ENCODE results near the gene TYMP. TPM values are rescaled to one million over a fixed set of nuclear protein-coding genes. Genes with fewer than 3 reads are reported as not detected.
A peak's percentile ranks its signal among the peaks of the same experiment; 100 is the strongest.
"Not testable (repeated sequence)": the region's sequence is repeated elsewhere in the genome, so short reads cannot be mapped to it uniquely, and the experiment has no call there.

TYMP gene
- total RNA-seq, 1 experiment from 2014 or later, result 3.2 TPM

DNA sequence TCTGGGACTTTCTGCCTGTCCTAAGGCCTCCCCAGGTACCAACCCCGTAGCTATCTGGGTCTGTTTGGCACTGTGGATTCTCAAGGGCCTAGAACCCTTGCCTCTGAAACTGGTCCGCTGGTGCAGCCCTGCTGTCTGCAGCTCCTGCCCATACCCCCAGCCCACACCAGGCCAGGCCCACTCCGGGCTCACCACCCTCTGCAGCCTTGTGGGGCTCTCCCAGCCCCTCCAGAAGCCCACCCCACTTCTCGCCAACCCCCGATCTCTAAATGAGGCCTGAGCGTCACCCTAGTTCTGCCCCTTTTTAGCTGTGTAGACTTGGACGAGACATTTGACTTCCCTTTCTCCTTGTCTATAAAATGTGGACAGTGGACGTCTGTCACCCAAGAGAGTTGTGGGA is 20.6 kb upstream of the TYMP start:
- H3K4me3 ChIP-seq, result no peak overlapping the region
- no peaks in the 10 kb centered on the region for H3K36me3 ChIP-seq
- H3K4me1 ChIP-seq (replicated peaks), result no peaks in the 10 kb centered on the region
- no peak overlapping the region for H3K27ac ChIP-seq
- no peaks in the 10 kb centered on the region for H3K9me3 ChIP-seq (replicated peaks)
- no peaks in the 10 kb centered on the region for H3K27me3 ChIP-seq (replicated peaks)
- no peak for DNase-seq (ENCODE audit: low read depth in 1 of 2, low spot score in 2 of 2)

DNA sequence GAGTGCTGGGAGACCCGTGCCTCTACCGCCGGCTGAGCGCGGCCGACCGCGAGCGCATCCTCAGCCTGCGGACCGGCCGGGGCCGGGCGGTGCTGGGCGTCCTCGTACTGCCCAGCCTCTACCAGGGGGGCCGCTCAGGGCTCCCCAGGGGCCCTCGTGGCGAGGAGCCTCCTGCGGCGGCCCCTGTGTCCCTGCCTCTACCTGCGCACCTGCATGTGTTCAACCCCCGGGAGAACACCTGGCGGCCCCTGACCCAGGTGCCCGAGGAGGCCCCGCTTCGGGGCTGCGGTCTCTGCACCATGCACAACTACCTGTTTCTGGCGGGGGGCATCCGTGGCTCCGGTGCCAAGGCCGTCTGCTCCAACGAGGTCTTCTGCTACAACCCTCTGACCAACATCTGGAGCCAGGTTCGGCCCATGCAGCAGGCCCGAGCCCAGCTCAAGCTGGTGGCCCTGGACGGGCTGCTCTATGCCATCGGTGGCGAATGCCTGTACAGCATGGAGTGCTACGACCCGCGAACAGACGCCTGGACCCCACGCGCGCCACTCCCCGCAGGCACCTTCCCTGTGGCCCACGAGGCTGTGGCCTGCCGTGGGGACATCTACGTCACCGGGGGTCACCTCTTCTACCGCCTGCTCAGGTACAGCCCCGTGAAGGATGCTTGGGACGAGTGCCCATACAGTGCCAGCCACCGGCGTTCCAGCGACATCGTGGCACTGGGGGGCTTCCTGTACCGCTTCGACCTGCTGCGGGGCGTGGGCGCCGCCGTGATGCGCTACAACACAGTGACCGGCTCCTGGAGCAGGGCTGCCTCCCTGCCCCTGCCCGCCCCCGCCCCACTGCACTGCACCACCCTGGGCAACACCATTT is 19.3 kb upstream of the TYMP start:
- Histone ChIP-seq H3K27ac (no peak overlapping the region), H3K36me3 (no peaks in the 10 kb centered on the region), H3K4me1 (replicated peaks) (no peaks in the 10 kb centered on the region), H3K27me3 (replicated peaks) (no peaks in the 10 kb centered on the region), H3K4me3 (no peak overlapping the region), H3K9me3 (replicated peaks) (no peaks in the 10 kb centered on the region)
- no peak for DNase-seq (ENCODE audit: low read depth in 1 of 2, low spot score in 2 of 2)

DNA sequence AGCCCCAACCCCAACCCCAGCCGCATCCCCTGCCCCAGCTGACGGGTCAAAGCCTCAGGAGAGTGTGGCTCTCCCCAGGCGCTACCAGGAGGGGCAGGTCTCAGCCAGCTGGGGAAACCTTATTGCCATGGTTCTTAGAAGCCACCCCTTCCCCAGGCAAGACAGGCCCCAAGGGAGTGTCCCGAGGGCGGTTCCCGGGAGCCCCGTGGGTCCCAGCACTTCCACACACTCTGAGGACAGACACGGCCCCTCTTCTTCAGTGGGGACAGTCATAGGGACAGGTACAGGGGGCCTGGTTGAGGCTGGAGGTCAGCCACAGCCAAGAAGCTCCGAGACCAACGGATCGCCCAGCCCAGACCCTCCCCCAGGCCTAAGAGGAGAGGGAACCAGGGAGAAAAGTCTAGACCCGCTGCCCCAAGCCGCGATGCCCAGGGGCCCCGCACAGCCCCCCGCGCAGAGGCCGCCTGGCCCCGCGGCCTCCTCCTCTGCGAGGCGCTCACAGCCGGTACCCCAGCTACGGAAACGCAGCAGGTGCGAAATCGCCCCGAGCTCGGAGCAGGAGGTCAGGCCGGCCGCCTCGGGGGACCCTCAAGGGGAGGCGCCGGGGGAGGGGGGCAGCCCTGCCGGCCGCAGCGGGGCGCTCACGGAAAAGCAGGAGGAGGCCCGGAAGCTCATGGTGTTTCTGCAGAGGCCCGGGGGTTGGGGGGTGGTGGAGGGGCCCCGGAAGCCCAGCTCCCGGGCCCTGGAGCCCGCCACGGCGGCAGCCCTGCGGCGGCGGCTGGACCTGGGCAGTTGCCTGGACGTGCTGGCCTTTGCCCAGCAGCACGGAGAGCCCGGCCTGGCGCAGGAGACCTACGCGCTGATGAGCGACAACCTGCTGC is 18.5 kb upstream of the TYMP start:
- Histone ChIP-seq H3K4me3 (no peak overlapping the region), H3K27me3 (replicated peaks) (no peaks in the 10 kb centered on the region), H3K27ac (no peak overlapping the region), H3K36me3 (no peaks in the 10 kb centered on the region), H3K4me1 (replicated peaks) (no peaks in the 10 kb centered on the region), H3K9me3 (replicated peaks) (no peaks in the 10 kb centered on the region)
- DNase-seq (ENCODE audit: low read depth in 1 of 2, low spot score in 2 of 2), result no peak

DNA sequence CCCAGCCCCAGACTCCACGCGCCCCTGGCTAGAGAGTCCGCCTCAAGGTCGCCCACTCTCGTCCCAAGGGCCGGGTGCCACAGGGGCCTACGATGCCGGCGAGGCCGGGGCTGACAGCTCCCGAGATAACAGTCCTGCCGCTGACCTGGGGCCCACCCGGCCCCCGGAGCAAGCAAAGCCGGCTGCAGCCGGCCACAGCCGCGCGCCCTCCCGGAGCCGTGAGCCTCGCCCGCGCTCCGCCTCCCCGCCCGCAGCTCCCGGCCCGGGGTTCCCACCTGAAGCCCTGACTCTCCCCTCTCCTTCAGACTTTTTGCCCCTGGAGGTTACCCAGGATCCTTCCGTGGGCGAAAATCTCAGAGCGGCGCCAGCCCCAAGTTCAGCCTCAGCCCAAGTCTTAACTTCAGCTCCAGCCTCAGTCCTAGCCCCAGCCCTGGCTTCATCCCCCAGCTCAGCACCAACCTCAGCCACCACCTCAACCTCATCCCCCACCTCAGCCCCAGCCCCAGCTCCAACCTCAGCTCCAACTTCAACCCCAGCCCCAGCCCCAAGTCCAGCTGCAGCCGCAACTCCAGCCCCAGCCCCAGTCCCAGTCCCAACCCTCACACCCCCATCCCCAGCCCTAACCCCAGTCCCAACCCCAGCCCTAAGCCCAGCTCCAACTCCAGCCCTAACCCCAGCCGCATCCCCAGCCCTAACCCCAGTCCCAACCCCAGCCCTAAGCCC is 17.6 kb upstream of the TYMP start:
- no peaks in the 10 kb centered on the region for H3K27me3 ChIP-seq (replicated peaks)

DNA sequence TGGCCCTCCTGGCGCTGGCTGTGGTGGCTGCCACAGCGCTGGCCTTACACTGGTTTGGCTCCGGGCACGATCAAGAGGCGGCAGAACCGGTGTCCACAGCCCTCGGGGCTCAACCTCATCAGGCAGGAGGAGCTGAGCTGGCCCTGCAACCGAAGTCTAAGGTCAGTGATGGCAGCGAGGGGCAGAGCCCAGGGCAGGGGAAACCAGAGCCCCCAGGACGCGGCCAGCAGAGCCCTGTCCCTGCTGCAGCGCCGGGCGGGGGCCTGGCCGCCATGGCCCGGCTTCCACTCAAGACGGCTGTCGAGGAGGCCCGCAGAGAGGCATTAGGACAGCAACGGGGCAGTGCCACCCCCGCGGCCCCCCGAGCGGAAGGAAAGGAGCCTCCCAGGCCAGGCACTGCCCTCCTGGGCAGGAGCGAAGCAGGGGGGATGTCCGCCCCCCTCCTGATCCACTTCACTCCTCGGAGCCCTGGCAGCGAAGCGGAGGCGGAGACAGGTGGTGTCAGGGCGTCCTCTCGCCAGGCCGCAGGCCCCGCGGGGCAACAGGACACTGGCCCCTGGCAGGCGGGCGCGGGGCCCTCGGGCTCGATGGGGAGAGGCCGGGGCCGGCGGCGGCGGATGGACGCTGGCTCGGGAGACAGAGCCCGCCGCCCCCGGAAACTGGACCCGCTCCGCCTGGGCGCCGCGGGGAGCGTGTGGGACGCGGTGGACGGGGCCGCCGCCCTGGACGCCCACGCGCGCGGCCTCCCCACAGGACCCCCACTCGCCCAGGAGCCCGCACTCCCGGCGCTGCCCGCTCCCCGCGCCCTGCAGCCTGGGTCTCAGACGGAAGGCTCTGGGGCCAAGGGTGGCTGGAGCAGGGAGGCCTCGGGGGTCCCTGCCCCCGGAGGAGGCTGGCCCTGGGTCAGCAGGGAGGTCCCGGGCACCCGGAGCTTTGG is 16.8 kb upstream of the TYMP start:
- Histone ChIP-seq H3K4me1 (replicated peaks) (peaks cover 4% of the 10 kb centered on the region; the same call in 1 of the 2 replicates), H3K36me3 (no peaks in the 10 kb centered on the region), H3K27me3 (replicated peaks) (no peaks in the 10 kb centered on the region), H3K4me3 (no peak overlapping the region), H3K9me3 (replicated peaks) (no peaks in the 10 kb centered on the region), H3K27ac (no peak overlapping the region)
- no peak for DNase-seq (ENCODE audit: low read depth in 1 of 2, low spot score in 2 of 2)

More for the DNA sequence above, 17.6 kb upstream of the TYMP start:
- no peaks in the 10 kb centered on the region for H3K4me1 ChIP-seq (replicated peaks)
- H3K9me3 ChIP-seq (replicated peaks), result no peaks in the 10 kb centered on the region
- no peak overlapping the region for H3K4me3 ChIP-seq
- DNase-seq (ENCODE audit: low read depth in 1 of 2, low spot score in 2 of 2), result no peak
- no peak overlapping the region for H3K27ac ChIP-seq
- H3K36me3 ChIP-seq, result no peaks in the 10 kb centered on the region

DNA sequence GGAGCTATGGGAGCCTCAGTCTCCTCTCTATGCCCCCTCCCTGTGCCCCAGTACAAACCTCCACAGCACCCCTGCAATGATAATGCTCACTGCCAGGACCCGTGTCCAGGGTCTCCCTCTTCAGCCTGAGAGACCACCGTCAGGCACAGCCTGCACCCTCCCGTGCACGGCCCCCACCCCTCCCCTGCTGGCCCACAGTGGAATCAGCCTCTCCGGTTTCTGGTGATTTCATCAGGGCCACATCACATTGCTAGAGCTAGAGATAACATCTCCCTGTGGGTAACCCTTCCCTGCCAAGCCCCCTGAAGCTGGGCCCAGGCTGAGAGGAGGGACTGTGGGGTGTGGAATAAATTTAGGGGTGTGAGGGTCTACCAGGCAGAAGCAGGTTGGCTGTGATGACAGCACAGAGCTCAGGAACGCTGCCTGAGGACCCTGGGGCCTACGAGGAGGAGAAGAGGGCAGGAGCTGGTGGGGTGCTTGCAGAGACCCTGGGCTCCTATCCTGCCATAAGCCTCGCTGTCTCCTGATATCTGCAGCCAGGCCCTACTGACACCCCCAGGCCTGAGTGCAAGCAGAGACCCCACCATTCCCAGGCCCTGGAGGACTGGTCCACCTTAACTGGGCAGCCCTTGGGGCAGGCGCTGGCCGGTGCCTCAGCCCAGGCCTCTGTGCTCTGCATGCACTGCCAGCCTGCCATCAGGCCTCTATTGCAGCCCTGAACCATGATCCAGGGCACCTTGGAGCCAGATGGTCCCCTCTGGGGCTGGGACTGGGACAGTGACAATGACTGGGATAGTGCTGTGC is 15.9 kb upstream of the TYMP start, which contains the start of gene KLHDC7B:
Gene KLHDC7B, plus strand, starts transcription at position 378 of the 804 bp plus-strand sequence. Its CDS starts 345 bp downstream, at position 723.
- DNase-seq (ENCODE audit: low read depth in 1 of 2, low spot score in 2 of 2), result no peak
- H3K36me3 ChIP-seq, result no peaks in the 10 kb centered on the region
- no peak within 1 kb of the TSS for H3K4me3 ChIP-seq
- H3K27ac ChIP-seq, result no peak within 1 kb of the TSS
- no peaks in the 10 kb centered on the region for H3K27me3 ChIP-seq (replicated peaks)
- H3K9me3 ChIP-seq (replicated peaks), result no peaks in the 10 kb centered on the region
- H3K4me1 ChIP-seq (replicated peaks), result peaks cover 9% of the 10 kb centered on the region

DNA sequence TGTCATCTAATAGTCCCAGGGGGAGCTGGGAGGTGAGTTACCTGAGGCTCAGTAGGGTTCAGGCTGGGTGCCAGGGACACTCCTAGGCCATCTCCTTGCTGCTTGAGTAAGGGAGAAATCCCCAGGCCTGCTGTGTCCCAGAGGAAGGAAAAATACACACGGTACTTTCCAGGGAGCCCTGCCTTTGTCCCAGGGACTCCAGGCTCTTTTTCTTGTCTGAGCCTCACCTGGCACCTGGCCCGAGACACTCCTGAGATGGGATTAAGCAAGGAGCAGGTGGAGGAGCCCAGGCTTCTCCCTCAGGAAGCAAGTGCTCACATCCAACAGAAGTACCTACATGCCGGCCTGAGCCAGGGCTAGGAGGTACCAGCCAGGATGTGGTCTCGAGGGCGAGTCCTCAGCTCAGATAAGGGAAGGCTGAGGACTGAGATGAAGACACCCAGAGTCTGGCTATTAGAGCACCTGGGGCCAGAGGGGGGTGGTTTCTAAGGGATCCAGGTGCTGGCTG is 15.0 kb upstream of the TYMP start:
- no peak for DNase-seq (ENCODE audit: low read depth in 1 of 2, low spot score in 2 of 2)
- H3K9me3 ChIP-seq (replicated peaks), result no peaks in the 10 kb centered on the region
- H3K27ac ChIP-seq, result no peak overlapping the region
- peaks cover 12% of the 10 kb centered on the region for H3K4me1 ChIP-seq (replicated peaks)
- no peak overlapping the region for H3K4me3 ChIP-seq
- no peaks in the 10 kb centered on the region for H3K27me3 ChIP-seq (replicated peaks)
- no peaks in the 10 kb centered on the region for H3K36me3 ChIP-seq

DNA sequence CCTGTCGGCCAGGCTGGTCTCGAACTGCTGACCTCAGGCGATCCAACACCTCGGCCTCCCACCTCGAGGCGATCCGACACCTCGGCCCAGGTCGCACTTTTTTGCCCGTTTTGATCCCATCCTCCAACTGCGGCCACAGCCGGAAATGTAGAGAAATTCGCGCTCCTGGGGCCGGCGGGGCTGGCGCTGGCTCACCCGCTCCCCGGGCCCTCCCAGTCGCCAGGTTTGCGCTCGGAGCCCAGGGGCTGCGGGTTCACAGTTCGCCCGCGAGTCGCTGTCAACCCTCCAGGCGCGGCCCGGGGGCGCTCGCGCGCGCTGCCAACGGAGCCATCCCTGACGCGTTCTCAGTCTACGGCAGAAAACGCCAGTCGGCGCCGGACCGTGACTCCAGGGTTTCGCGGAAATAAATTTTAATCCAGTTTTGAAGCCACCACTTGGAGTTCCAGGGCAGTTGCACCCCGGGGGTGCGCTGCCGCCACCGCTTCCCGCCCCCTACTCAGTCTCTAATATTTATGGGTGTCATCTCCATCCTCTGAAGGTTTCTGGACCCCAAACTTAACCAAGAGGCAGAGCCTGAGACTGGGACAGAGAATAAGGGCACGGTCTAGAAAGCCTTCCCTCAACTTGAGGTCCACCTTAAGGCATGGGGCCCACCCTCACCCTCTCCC is 14.4 kb upstream of the TYMP start:
- no peak overlapping the region for H3K27ac ChIP-seq
- H3K9me3 ChIP-seq (replicated peaks), result no peaks in the 10 kb centered on the region
- H3K27me3 ChIP-seq (replicated peaks), result no peaks in the 10 kb centered on the region
- no peak for DNase-seq (ENCODE audit: low read depth in 1 of 2, low spot score in 2 of 2)
- H3K4me1 ChIP-seq (replicated peaks), result peaks cover 18% of the 10 kb centered on the region
- H3K4me3 ChIP-seq, result no peak overlapping the region
- no peaks in the 10 kb centered on the region for H3K36me3 ChIP-seq

DNA sequence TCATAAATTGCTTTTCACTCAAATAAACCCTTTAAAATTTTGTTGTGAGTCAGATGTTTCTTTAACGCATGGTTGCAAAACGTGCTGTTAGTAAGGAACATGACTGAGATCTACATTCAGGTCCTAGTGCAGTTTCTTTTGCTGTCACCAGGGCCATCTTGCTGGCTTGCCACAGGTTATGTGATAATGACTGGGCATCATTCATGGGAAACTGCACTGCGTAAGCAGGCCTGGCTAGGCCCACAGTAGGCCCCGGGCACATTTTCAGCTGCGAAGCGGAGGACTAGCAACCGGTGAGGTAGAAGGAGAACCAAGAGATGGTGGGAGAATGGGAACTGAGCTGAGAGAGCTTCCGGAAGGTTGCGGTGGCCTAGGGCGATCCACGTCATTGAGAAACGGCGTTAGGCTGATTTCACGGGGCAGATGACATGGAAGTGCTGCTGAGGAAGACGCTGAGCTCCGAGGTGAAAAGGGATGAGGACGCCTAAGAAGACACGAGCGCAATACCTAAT is 12.7 kb upstream of the TYMP start:
- H3K27me3 ChIP-seq (replicated peaks), result no peaks in the 10 kb centered on the region
- no peaks in the 10 kb centered on the region for H3K36me3 ChIP-seq
- DNase-seq (ENCODE audit: low read depth in 1 of 2, low spot score in 2 of 2), result no peak
- H3K27ac ChIP-seq, result no peak overlapping the region
- H3K4me3 ChIP-seq, result no peak overlapping the region
- peaks cover 21% of the 10 kb centered on the region for H3K4me1 ChIP-seq (replicated peaks)
- no peaks in the 10 kb centered on the region for H3K9me3 ChIP-seq (replicated peaks)

DNA sequence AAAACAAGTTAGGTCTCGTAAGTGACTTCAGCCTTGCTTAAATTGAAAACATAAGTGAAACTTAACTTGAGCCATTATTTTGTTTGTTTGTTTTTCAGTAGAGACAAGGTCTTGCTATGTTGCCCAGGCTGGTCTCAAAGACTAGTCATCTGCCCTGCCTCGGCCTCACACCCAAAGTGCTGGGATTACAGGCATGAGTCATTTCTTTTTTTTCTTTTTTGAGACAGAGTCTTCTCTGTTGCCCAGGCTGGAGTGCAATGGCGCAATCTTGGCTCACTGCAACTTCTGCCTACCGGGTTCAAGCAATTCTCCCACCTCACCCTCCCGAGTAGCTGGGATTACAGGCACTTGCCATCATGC is 11.8 kb upstream of the TYMP start:
- H3K36me3 ChIP-seq; H3K9me3 ChIP-seq (replicated peaks); H3K27me3 ChIP-seq (replicated peaks); H3K4me3 ChIP-seq: not testable (repeated sequence)
- Histone ChIP-seq H3K4me1 (replicated peaks) (peaks cover 21% of the 10 kb centered on the region), H3K27ac (peak overlapping the region; percentile 45)
- DNase-seq (ENCODE audit: low read depth in 1 of 2, low spot score in 2 of 2), result peak; percentile 69 to 76

DNA sequence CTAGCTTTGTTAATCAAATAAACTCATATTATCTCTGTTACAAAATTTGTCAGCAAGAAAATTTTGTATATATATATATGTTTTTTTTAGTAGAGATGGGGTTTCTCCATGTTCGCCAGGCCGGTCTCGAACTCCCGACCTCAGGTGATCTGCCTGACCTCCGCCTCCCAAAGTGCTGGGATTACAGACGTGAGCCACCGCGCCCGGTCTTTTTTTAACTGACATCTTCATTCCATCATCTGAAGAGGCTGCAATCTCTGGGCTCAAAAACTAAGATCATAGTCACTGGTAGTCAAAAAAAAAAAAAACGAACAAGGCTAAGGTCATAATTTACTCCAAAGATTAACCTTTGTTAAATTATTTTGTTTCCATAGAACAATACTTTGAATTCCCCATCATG is 10.6 kb upstream of the TYMP start:
- no peaks in the 10 kb centered on the region for H3K36me3 ChIP-seq
- DNase-seq (ENCODE audit: low read depth in 1 of 2, low spot score in 2 of 2), result no peak
- H3K4me1 ChIP-seq (replicated peaks), result peaks cover 21% of the 10 kb centered on the region
- H3K27me3 ChIP-seq (replicated peaks), result no peaks in the 10 kb centered on the region
- no peaks in the 10 kb centered on the region for H3K9me3 ChIP-seq (replicated peaks)
- no peak overlapping the region for H3K4me3 ChIP-seq
- peak overlapping the region; percentile 89; the same call in 1 of the 2 replicates for H3K27ac ChIP-seq
